Stimulated activated naive CD4-positive, alpha-beta T cell (primary cell): ENCODE data around the gene EEF1E1.

Source experiments
- DNase-seq, 6 experiments: peaks; one replicate each; lab custom pipeline; 2025; lab: John Stamatoyannopoulos, UW

Gene EEF1E1

GRCh38 chr6:8087870-8088754, 14.2 kb downstream of the EEF1E1 start:
- DNase-seq, result no peak

GRCh38 chr6:8086755-8087306, 15.5 kb downstream of the EEF1E1 start:
- DNase-seq, result no peak

GRCh38 chr6:8085053-8085511, 17.3 kb downstream of the EEF1E1 start:
- DNase-seq, result no peak

GRCh38 chr6:8084586-8084985, 17.8 kb downstream of the EEF1E1 start:
- no peak for DNase-seq

- no peak for DNase-seq
Measured at GRCh38 chr6:8082954-8083858, 19.1 kb downstream of the EEF1E1 start.

- no peak for DNase-seq
Measured at GRCh38 chr6:8082572-8082953, 19.8 kb downstream of the EEF1E1 start.

GRCh38 chr6:8080362-8081151, 21.8 kb downstream of the EEF1E1 start:
- no peak for DNase-seq

GRCh38 chr6:8079126-8079525, 23.2 kb downstream of the EEF1E1 start:
- no peak for DNase-seq

- no peak for DNase-seq
Measured at GRCh38 chr6:8077991-8078390, 24.4 kb downstream of the EEF1E1 start.

- DNase-seq, result peak in 3 of 6 experiments; percentile 26 to 51 (median 42)
Measured at GRCh38 chr6:8075704-8076103, 26.6 kb downstream of the EEF1E1 start.

GRCh38 chr6:8075185-8075584, 27.2 kb downstream of the EEF1E1 start:
- no peak for DNase-seq

GRCh38 chr6:8074213-8074612, 28.1 kb downstream of the EEF1E1 start:
- no peak for DNase-seq

GRCh38 chr6:8073758-8074157, 28.6 kb downstream of the EEF1E1 start:
- DNase-seq, result no peak

GRCh38 chr6:8070718-8071117, 31.6 kb downstream of the EEF1E1 start:
- DNase-seq, result no peak

- DNase-seq, result no peak
Measured at GRCh38 chr6:8069631-8070284, 32.6 kb downstream of the EEF1E1 start.

GRCh38 chr6:8069151-8069550, 33.2 kb downstream of the EEF1E1 start:
- DNase-seq, result no peak

GRCh38 chr6:8066108-8066507, 36.2 kb downstream of the EEF1E1 start:
- no peak for DNase-seq

- no peak for DNase-seq
Measured at GRCh38 chr6:8065519-8065911, 36.8 kb downstream of the EEF1E1 start.

GRCh38 chr6:8064638-8065518, 37.5 kb downstream of the EEF1E1 start:
- DNase-seq, result no peak
